RKO (cell line): ENCODE measurements around the gene ZNF92.
"Not testable (repeated sequence)": the region's sequence is repeated elsewhere in the genome, so short reads cannot be mapped to it uniquely, and the experiment has no call there.

Experiments used
- DNase-seq: peaks from one replicate; pipeline ENCODE4 v3.0.0-alpha.2; 2016; ENCODE audit warnings: low spot score

The ZNF92 gene

DNA sequence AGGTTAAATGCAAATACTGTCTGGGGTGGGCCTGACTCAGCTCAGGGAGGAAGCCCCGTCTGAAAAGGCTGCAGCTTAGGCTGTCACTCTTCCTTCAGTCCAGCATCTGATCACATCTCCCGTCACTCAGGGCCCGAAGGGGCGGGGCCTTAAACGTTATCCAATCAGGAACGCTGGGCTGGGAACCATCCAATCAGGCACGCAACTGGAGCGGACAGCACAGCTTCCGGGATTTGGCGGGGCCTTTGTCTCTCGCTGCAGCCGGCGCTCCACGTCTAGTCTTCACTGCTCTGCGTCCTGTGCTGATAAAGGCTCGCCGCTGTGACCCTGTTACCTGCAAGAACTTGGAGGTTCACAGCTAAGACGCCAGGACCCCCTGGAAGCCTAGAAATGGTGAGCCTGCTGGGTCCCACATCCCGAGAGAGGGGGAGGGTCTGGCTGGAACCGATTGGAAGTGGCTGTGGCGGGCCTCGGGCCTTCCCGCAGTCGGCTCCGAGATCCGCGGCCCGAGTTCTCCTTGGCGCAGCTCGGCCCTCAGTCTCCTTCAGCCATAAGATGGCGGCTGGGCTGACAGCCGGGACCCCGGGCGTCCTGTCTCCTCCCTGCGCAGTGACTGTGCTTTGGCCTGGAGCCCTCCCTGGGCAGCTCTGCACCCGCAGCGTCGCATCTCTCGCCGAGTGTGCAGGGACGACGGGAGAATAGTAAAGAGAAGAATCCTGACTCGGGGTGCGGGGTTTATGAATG lies at the start of gene ZNF92:
ZNF92 (plus strand) TSS at position 248 of the 744 bp plus-strand sequence; CDS start at position 391, 143 bp downstream.
- DNase-seq: peak; percentile 97

DNA sequence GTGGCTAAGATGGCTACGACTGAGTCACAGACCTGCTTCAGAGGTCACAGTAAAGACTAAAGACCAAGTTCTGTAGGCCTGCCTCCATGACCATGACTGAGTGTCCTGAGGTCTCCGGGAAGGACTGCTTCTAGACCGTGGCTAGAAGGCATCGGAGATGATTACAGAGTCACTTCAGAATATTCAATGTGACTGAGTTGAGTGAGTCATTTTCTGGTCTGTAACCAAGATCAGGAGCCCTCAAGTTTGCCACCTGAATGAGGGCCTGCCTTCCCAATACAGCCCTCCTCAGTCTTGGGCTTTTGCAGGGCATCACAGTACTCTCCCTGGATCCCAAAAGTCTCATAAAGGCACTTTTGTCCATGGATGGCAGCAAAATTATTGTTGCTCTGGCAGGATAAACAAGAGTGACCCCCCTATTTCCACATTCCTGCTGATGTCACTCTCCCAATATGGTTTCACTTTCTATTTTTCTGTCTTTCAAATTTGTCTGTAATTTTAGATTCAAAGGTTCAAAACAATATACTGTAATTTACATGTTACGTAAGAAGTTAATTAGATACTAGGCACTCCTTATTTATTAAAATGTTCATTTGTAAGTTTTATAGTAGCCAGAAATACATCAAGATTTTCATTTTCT lies 47.7 kb upstream of the ZNF92 start:
- DNase-seq: no peak

DNA sequence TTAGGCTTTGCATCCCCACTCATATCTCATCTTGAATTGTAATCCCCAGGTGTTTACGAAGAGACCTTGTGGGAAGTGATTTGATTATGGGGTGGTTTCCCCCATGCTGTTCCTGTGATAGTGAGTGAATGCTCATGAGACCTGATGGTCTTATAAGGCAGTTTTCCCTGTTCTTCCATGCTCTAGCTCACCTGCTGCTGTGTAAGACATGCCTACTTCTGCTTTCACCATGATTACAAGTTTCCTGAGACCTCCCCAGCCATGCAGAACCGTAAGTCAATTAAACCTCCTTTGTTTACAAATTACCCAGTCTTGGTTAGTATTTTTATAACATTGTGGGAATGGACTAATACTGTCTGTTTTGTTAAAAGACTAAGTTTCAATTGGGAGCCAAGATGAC lies 35.3 kb upstream of the ZNF92 start:
- DNase-seq: no peak

DNA sequence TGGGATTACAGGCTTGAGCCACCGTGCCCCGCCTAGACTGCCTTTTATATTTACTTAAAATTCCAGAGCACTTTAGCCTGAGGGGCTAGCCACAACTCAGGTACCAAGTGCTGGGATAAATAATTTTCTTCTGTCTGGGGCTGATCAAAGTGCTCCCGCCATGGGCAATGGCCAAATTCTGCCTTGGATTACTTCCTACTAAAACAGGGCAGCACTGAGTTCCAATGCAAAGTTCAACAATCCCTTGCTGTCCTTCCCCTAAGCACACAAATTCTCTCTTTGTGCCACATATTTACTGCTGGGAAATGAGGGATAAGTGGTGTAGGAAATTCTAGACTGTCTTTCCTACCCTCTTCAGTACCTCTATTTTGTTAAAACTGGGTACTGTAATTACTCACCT lies 34.4 kb upstream of the ZNF92 start:
- no peak for DNase-seq

DNA sequence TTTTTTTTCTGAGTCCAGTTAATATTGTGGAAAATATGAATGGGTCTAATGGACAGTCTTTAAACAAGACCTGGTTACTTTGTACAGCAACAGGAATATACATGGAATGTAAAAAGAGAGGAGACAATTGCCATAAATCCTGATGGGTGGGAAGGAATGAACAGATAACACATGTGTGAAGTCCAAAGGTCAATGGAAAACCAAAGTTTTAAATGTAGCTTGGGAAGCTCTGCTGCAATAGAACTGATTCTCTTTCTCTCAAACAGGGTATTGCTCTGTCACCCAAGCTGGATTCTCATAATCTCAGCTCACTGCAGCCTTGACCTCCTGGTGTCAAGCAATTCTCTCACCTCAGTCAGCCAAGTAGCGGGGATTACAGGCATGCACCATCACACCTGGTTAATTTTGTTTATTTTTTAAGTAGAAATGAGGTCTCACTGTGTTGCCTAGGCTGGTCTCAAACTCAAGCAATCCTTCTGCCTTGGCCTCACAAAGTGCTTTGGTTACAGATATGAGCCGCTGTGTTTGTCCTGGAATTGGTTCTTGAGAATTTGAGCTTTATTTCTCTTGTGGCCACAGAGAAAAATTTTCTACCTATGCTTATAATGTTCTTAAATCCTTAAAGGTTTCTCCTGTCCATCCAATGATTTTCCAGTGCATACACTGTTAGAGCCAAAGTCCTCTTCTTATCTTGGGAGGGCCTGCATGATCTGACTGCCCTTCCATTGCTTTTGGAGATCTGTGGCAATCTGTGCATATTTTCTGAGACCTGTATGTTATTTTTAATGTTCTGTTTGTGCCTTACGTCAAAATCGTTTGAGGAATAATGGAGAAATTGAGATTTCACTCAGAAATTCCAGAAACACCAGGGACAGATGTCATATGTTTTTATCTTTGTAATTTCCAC lies 30.7 kb upstream of the ZNF92 start:
- DNase-seq: no peak

DNA sequence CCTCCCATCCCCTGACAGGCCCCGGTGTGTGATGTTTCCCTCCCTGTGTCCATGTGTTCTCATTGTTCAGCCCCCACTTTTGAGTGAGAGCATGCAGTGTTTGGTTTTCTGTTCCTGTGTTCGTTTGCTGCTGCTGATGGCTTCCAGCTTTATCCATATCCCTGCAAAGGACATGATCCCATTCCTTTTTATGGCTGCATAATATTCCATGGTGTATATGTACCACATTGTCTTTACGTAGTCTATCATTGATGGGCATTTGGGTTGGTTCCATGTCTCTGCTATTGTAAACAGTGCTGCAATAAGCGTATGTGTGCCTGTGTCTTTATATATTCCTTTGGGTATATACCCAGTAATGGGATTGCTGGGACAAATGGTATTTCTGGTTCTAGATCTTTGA lies 29.1 kb upstream of the ZNF92 start:
- DNase-seq: not testable (repeated sequence)

DNA sequence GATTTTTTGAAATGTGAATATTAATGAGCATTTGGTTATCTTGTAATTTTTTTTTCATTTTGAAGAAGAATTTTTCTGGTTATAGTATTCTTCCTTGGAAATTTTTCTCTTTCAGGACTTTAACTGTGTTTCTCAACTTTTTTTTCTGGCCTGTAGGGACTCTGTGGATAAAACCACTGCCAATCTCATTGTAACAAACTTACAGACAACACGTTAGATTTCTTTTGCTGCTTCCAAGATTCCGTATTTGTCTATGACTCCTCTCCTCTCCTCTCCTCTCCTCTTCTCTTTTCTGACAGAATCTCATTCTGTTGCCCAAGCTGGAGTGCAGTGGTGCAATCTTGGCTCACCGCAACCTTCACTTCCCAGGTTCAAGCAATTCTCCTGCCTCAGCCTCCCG lies 19.4 kb upstream of the ZNF92 start:
- no peak for DNase-seq

DNA sequence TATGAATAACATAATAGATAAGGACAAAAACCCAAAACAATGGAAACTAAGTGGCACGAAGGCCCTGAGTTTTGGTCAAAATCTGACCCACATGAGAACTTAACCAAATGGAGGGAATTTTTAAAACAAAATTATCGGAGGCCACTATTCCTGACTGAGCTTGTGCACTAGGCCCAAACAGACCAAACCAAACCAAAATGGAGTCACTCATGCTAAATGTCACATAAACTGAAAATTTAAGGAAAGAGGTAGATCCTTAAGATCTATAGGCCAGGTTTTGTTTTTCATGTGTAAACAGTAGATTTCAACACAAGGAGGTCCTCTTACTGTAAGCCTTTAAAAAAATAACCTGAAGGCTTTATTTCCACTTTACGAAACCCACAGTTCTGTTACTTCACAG lies 3.8 kb upstream of the ZNF92 start:
- DNase-seq: no peak

DNA sequence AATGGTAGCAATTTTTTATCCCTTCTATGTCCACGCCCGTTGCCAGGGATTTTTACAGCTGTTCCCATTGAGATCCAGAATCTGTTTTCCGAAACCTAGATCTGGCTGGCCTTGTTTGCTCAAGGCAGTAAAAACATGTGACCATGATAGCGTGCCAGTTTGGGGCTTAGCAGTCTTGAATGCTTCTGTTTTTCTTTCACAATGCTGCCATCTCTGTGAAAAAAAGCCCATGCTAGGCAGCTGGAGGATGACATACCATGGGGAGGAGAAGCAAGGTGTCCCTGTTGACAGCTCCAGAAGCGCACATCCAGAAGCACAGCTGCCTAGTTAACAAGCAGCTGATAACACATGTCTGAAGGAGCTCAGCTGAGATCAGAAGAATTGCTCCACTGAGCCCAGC lies 2.2 kb upstream of the ZNF92 start:
- DNase-seq: no peak

DNA sequence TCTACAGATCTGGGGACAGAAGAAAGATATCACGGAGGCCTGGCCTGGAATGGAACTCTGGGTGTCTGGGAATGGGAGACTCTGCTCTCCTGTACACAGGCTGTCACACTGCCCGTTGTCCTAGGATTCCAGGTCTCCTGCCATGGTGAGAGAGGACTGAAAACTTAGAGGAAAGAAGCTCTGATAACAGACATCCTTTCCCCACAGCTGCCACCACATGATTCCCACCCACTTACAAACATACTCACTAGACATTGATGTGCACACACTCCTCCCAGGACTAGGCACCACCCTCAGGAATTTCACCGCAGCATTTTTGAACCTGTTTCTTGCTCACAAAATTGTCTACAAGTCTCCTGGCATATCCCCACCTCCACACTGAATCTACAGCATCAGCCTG lies 5.7 kb downstream of the ZNF92 start:
- DNase-seq: no peak

DNA sequence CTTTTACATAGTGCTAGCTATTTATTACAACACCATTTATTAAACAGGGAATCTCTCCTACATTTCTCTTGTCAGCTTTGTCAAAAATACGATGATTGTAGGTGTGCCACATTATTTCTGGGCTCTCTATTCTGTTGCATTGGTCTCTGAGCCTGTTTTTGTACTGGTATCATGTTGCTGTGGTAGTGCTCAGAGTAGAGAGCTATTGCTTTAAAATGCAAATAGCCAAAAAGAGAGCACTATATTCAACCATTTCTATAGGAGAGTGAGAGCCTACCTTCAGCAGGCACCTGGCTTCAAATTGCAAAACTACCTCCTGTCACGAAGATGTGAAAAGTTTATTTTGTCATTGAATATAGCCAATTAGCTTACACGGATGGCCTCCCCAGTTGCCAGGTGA lies 8.1 kb downstream of the ZNF92 start:
- no peak for DNase-seq

DNA sequence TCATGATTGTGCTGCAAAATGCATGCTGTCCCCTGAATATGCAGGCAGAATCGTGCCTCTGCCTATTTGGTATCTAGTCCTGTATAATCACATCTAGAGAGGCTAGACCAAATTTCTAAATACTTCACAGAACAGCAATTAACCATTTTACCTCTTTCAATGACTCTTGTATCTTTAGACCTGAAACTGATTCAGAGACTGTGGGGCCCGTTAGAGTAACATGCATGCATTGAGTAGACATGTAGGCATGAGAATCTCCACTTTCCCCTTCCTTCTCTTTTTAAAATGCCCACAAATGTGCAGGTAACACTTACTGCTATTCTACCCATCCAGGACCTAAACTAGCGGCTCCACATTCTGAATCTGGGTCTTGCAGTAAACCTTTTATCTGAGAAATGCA lies 8.8 kb downstream of the ZNF92 start:
- no peak for DNase-seq

DNA sequence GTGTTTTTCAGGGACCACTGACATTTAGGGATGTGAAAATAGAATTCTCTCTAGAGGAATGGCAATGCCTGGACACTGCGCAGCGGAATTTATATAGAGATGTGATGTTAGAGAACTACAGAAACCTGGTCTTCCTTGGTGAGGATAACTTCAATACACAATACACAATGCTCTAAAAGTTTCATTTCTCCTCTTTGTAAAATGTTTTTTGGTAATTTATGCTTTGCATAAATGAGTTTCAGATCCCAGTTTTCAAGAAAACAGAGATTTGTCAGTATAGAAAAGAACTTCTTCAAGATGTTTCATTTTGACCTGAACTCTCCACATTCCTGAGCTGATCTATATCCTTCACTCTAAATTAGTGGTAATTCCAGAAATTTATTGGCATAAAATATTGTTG lies 14.2 kb downstream of the ZNF92 start:
- DNase-seq: no peak

DNA sequence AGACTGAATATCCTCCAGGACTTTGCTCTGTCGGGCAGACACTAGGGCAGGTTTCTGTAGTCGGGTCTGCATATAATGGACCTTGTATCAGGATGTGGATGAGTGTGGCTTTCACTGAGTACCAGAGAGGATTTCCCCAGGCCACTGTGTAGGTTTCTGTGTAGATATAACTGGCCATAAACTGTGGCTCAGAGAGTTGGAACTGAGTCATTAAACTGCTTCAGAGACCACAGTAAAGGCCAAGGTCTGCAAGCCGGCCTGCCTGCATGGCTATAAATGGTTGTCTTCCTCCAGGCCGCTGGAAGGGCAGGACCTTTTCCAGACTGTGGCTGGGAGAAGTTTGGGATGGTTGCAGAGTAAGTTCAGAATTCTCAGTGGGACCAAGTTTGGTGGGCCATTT lies 16.9 kb downstream of the ZNF92 start:
- no peak for DNase-seq

DNA sequence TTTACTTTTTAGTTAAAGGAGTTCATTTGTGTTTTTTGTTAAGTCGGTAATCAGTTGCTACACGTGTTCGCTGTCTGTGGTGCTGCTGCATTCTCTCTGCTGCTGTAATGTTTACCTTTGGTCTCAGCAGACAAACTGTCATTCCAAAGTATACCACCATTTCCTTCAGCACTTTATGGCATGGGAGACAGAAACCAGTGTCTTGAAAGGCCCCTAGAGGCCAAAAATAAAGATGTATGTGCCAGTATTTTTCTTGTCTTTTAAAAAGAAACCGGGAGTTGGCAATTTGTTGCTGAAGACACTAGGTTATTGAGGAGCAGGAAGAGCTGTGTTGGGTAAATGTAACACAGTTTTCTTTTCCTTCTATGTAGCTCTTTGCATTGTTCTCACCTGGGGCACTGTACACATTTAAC lies 24.1 kb downstream of the ZNF92 start:
- DNase-seq: peak; percentile 22

DNA sequence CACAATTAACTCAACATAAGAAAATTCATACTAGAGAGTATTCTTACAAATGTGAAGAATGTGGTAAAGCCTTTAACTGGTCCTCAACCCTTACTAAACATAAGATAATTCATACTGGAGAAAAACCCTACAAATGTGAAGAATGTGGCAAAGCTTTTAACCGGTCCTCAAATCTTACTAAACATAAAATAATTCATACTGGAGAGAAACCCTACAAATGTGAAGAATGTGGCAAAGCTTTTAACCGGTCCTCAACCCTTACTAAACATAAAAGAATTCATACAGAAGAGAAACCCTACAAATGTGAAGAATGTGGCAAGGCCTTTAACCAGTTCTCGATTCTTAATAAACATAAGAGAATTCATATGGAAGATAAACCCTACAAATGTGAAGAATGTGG lies 25.0 kb downstream of the ZNF92 start:
- not testable (repeated sequence) for DNase-seq

DNA sequence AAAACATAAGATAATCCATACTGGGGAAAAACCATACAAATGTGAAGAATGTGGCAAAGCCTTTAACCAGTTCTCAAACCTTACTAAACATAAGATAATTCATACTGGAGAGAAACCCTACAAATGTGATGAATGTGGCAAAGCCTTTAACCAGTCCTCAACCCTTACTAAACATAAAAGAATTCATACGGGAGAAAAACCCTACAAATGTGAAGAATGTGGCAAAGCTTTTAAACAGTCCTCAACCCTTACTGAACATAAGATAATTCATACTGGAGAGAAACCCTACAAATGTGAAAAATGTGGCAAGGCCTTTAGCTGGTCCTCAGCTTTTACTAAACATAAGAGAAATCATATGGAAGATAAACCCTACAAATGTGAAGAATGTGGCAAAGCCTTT lies 25.4 kb downstream of the ZNF92 start:
- DNase-seq: not testable (repeated sequence)

DNA sequence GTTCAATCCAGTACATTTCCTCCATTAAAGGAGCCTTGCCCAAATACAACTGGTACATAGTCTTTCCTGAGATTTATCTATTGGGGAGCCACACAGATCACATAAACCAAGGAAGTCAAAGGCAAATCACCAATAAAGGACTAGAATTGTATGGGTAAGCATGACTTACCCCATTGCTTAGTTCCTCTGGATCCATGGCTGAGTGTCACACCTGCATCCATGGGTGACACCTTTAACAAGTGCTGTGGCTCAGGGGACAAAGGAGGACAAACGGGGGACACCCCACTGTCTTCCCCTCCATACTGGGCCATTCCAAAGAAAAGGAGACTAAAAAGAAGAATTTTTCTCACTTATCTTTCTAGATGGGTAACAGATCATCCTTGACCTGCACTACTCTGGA lies 30.4 kb downstream of the ZNF92 start:
- DNase-seq: no peak

DNA sequence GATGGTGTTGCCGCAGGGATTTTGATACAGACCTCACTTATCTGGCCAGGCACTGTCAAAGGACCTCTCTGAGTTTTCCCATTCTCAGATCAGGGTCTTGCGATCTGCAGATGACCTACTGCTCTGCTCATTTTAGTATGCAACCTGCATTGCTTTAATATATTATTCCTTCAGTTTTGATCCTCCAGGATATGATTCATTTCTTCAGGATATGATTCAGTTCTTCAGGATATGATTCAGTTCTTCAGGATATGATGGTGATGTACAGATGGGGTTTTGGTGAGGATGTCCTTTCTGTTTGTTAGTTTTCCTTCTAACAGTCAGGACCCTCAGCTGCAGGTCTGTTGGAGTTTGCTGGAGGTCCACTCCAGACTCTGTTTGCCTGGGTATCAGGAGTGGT lies 33.1 kb downstream of the ZNF92 start:
- DNase-seq: peak; percentile 78

DNA sequence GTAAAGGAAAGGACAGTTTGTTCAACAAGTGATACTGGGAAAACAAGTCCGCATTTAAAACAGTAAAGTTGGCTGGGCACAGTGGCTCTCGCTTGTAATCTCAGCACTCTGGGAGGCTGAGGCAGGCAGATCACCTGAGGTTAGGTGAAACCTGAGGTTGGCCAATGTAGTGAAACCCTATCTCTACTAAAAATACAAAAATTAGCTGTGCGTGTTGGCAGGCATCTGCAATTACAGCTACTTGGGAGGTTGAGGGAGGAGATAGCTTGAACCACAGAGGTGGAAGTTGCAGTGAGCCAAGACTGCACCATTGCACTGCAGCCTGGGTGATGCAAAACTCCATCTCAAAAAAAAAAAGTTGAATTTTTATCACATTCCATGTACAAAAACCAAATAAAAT lies 35.7 kb downstream of the ZNF92 start:
- DNase-seq: no peak

DNA sequence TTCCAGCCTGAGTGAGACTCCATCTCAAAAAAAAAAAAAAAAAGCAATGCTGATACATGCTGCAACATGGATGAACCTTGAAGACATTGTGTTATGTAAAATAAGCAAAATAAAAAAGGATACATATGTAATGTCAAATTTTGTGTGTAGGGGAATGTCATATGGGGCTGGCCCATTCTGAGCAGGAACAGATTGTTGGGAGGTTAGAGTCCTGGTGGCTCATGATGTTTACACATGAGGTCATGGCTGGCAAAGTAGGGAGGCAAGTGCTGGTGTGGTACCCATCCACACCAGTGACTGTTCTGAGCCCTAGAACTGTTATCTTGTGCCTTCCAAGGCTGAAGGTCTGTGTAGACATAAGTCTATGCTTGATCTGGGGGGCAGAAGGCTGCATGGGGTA lies 37.6 kb downstream of the ZNF92 start:
- DNase-seq: no peak

DNA sequence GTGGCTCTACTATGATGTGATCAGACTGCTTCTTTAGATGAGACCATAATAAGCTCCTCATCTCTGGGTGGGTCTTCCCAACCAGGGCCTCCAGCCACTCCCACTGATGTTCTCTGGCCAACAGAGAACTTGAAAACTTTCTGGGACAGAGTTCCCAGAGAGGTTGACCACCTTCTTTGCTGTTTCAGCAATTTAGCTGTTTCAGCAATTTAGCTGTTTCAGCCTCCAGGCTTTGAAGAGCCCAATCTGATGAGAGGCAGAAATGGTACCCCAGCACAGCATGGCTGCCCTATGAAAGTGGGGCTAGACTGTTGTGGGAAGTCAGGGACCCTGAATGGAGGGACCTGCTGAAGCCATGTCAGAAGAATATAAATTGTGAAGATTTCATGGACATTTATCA lies 49.0 kb downstream of the ZNF92 start:
- no peak for DNase-seq

DNA sequence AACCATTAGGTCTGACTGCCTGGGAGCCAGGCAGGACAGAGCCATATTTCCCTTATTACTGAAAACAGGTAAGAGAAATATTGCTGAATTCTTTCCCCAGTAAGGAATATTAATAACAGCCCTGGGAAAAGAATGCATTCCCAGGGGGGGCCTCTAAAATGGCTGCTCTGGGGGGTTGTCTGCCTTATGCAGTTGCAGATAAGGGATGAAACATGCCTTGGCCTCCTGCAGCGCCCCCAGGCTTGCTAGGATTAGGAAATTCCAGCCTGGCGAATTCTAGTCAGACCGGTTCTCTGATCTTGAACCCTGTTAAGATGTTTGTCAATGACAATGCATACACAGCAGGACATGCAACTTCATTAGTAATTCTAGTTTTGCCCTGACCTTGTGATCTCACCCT lies 49.6 kb downstream of the ZNF92 start:
- DNase-seq: not testable (repeated sequence)
